HG03060 (cell line): ENCODE data around the gene CAMKMT.

Experiments
- ATAC-seq: cut with Tn5 transposase; IDR thresholded peaks from one replicate; pipeline ENCODE4 v1.9.1; 2021; ENCODE audit warnings: low read depth, moderate number of reproducible peaks; ENCODE audit not compliant: unreplicated experiment

The CAMKMT gene

GRCh38 chr2:44763275-44763782, 401.6 kb downstream of the CAMKMT start:
- no peak for ATAC-seq

GRCh38 chr2:44766220-44766619, 404.5 kb downstream of the CAMKMT start:
- no peak for ATAC-seq

GRCh38 chr2:44766777-44767176, 405.0 kb downstream of the CAMKMT start:
- no peak for ATAC-seq

- no peak for ATAC-seq
Measured at GRCh38 chr2:44767691-44768090, 405.9 kb downstream of the CAMKMT start.

GRCh38 chr2:44768438-44769236, 406.9 kb downstream of the CAMKMT start:
- no peak for ATAC-seq

- ATAC-seq: no peak
Measured at GRCh38 chr2:44769349-44770011, 407.7 kb downstream of the CAMKMT start.

GRCh38 chr2:44770221-44771195, 408.8 kb downstream of the CAMKMT start:
- no peak for ATAC-seq

- no peak for ATAC-seq
Measured at GRCh38 chr2:44771522-44771921, 409.8 kb downstream of the CAMKMT start.

- ATAC-seq: no peak
Measured at GRCh38 chr2:44772131-44772530, 410.4 kb downstream of the CAMKMT start.

- no peak for ATAC-seq
Measured at GRCh38 chr2:44772669-44773378, 411.1 kb downstream of the CAMKMT start.

GRCh38 chr2:44774826-44775492, 413.2 kb downstream of the CAMKMT start:
- ATAC-seq: no peak

- no peak for ATAC-seq
Measured at GRCh38 chr2:44777036-44777435, 415.3 kb downstream of the CAMKMT start.

- no peak for ATAC-seq
Measured at GRCh38 chr2:44777537-44777936, 415.8 kb downstream of the CAMKMT start.

- peak; percentile 5 for ATAC-seq
Measured at GRCh38 chr2:44778221-44778654, 416.5 kb downstream of the CAMKMT start.

GRCh38 chr2:44778671-44779476, 417.1 kb downstream of the CAMKMT start:
- ATAC-seq: peak; percentile 63

GRCh38 chr2:44779793-44780192, 418.0 kb downstream of the CAMKMT start:
- no peak for ATAC-seq

- ATAC-seq: no peak
Measured at GRCh38 chr2:44780406-44780805, 418.7 kb downstream of the CAMKMT start.

GRCh38 chr2:44785433-44785832, 423.7 kb downstream of the CAMKMT start:
- ATAC-seq: no peak
